ENCODE results near the gene TBXA2R. TPM values are rescaled to one million over a fixed set of nuclear protein-coding genes. Genes with fewer than 3 reads are reported as not detected.

TBXA2R gene
- total and polyA plus RNA-seq, 2 of the 8 experiments (the other 6 are each of a cell fraction or from before 2014, with no cell fraction given), result 0.39 to 0.50 TPM

DNA sequence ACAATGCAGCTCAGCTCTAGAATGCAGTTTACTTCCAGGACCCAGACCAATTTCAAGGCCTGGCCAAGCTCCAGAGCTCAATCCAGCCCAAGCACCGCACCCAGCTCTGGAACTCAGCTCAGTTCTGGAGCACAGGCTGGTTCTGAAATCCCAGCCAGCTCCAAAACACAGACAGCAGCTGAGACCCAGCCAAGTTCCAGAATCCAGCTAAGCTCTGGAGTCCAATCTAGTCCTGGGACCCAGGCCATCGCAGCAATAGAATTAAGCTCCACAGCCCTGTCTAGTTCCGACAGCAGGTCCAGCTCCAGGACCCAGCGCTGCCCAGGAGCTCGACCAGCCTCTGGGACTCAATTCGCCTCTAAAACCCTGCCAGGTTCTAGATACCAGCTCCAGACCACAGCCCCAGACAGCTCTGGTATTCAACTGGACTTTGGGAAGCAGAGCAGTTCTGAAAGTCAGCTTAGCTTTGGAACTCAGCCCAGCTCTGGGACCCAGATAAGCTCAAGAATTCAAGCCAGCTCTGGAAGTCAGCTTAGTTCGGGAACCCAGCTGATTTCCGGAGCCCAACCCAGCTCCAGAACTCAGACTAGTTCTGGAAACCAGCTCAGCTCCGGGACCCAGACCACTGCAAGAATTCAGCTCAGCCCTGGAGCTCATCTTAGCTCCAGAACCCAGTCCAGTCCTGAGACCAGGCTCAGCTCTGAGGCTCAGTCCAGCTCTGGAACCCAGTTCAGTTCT is 14.6 kb downstream of the TBXA2R start:
- H3K36me3 ChIP-seq (ENCODE audit: control insufficient read depth in 2 of 4, insufficient read depth in 4 of 4, low read length in 3 of 4), result no peaks in the 10 kb centered on the region
- no peak overlapping the region for H4K5ac ChIP-seq (ENCODE audit: insufficient read length, low read depth, low read length)
- no peak overlapping the region for H4K91ac ChIP-seq (replicated peaks; ENCODE audit: insufficient read length, low read length)
- H3K56ac ChIP-seq (replicated peaks; ENCODE audit: insufficient read length, low read depth, low read length), result no peak overlapping the region
- no peak overlapping the region for H2AFZ ChIP-seq (ENCODE audit: low read length)
- H3K27ac ChIP-seq (ENCODE audit: low read depth, low read length), result no peak overlapping the region
- POLR2A ChIA-PET (ENCODE audit: partially characterized antibody), result interaction anchor here (0.8 to 1.6 kb wide), 4 partner anchors 14 to 109 kb away, joined by 3 read pairs; partner anchors contain the start of gene PIP5K1C
- H3K27me3 ChIP-seq (replicated peaks in 1 of 4; ENCODE audit: control insufficient read depth in 3 of 4, extremely low read depth in 1 of 4, insufficient read depth in 3 of 4, low read length in 3 of 4), result peaks cover 0 to 2% (median 0%) of the 10 kb centered on the region in 4 experiments; a peak in 3 of 7 replicates
- no peaks in the 10 kb centered on the region for H3K23me2 ChIP-seq (ENCODE audit: low read depth, low read length)
- no peak overlapping the region for H2BK120ac ChIP-seq (replicated peaks; ENCODE audit: low read depth, low read length)
- no peak overlapping the region for H3K18ac ChIP-seq (ENCODE audit: extremely low read depth, low read length)
- no peak overlapping the region for H2BK5ac ChIP-seq (ENCODE audit: low read depth, low read length)
- H3K4me1 ChIP-seq (replicated peaks in 1 of 4; ENCODE audit: control insufficient read depth in 3 of 4, insufficient read depth in 4 of 4, low read length in 3 of 4), result no peaks in the 10 kb centered on the region
- H3K4ac ChIP-seq (replicated peaks; ENCODE audit: insufficient read length, low read depth, low read length), result no peak overlapping the region
- no peak for FAIRE-seq
- peaks cover 4 to 9% of the 10 kb centered on the region in 2 experiments; a peak in 3 of 4 replicates for H3K9me3 ChIP-seq (ENCODE audit: insufficient read depth in 2 of 2, low read depth in 1 of 2, low read length in 1 of 2)
- no peak overlapping the region for H3K4me3 ChIP-seq (ENCODE audit: extremely low read depth in 1 of 4, insufficient read depth in 2 of 4, low read depth in 3 of 4, low read length in 4 of 4)
- peaks cover 0 to 2% of the 10 kb centered on the region in 2 experiments for H4K20me1 ChIP-seq (replicated peaks in 1 of 2; ENCODE audit: control insufficient read depth in 1 of 2, insufficient read depth in 2 of 2, low read length in 2 of 2)
- whole genome bisulfite sequencing, 2 experiments (ENCODE audit: extremely low coverage in 1 of 2, insufficient coverage in 1 of 2, insufficient read length in 1 of 2, insufficient replicate concordance in 2 of 2, low coverage in 1 of 2, low lambda C conversion rate in 2 of 2, missing lambda C conversion rate in 1 of 2), result 77% methylated on average over 9 of the region's 9 CpGs; no CpG with 5 or more reads in 1 of the 2 experiments
- no peaks in the 10 kb centered on the region for H3K79me2 ChIP-seq (ENCODE audit: control insufficient read depth in 1 of 2, insufficient read depth in 2 of 2, low read length in 2 of 2)
- H3K4me2 ChIP-seq (ENCODE audit: insufficient read depth in 1 of 2, low read depth in 2 of 2, low read length in 2 of 2), result no peak overlapping the region
- H3K79me1 ChIP-seq (ENCODE audit: low read depth, low read length), result no peaks in the 10 kb centered on the region; the same call in 1 of the 2 replicates
- H3K9ac ChIP-seq (replicated peaks in 1 of 4; ENCODE audit: extremely low read depth in 1 of 4, low read depth in 3 of 4, low read length in 3 of 4), result no peak overlapping the region
- H4K8ac ChIP-seq (ENCODE audit: extremely low read depth, insufficient read depth, low read length), result no peak overlapping the region
- TF ChIP-seq, protein P1, sequence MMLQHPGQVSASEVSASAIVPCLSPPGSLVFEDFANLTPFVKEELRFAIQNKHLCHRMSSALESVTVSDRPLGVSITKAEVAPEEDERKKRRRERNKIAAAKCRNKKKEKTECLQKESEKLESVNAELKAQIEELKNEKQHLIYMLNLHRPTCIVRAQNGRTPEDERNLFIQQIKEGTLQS (IDR thresholded peaks at IDR 0.05; ENCODE audit: insufficient read depth, low read depth, low read length), result no peak
- TF ChIP-seq ZNF274 (IDR thresholded peaks at IDR 0.05; ENCODE audit: borderline replicate concordance, extremely low read depth, low read length) (no peak), CEBPB (IDR thresholded peaks at IDR 0.05; ENCODE audit: low read depth, low read length) (no peak), SP1 (IDR thresholded peaks at IDR 0.05; ENCODE audit: low read depth, low read length) (no peak), GTF2F1 (IDR thresholded peaks at IDR 0.05; ENCODE audit: borderline replicate concordance, low read depth, low read length) (no peak), BRCA1 (IDR thresholded peaks at IDR 0.05; ENCODE audit: low read depth, low read length) (no peak), TBP (IDR thresholded peaks at IDR 0.05; ENCODE audit: low read depth, low read length) (no peak), GABPA (IDR thresholded peaks at IDR 0.05; ENCODE audit: borderline replicate concordance, insufficient read depth, low read length) (no peak)
- TF ChIP-seq, protein P2, sequence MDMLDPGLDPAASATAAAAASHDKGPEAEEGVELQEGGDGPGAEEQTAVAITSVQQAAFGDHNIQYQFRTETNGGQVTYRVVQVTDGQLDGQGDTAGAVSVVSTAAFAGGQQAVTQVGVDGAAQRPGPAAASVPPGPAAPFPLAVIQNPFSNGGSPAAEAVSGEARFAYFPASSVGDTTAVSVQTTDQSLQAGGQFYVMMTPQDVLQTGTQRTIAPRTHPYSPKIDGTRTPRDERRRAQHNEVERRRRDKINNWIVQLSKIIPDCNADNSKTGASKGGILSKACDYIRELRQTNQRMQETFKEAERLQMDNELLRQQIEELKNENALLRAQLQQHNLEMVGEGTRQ (IDR thresholded peaks at IDR 0.05; ENCODE audit: low read length), result no peak
- no peak for DNase-seq (ENCODE audit: low read depth in 1 of 2, low spot score in 2 of 2)
- CTCF ChIA-PET (ENCODE audit: partially characterized antibody), result interaction anchor here (0.7 to 3.9 kb wide), 26 partner anchors 7 to 214 kb away, joined by 3 to 29 read pairs (median 4); partner anchors contain the start of gene TJP3
- H2AK5ac ChIP-seq (ENCODE audit: low read depth, low read length), result no peak overlapping the region
- H2BK12ac ChIP-seq (ENCODE audit: low read depth, low read length), result no peak overlapping the region
- H3K14ac ChIP-seq (ENCODE audit: insufficient read length), result no peak overlapping the region
- no peak overlapping the region for H3K23ac ChIP-seq (ENCODE audit: insufficient read length)
- H2BK15ac ChIP-seq (ENCODE audit: low read length), result no peak overlapping the region
- H2BK20ac ChIP-seq (ENCODE audit: low read length), result no peak overlapping the region
